DND-41 (cell line): ENCODE results near the gene JADE1.

ENCODE experiments used
- EZH2 ChIP-seq: IDR thresholded peaks from 3 replicates; pipeline ENCODE4 v1.6.1; 2012; ENCODE audit warnings: borderline replicate concordance, low read depth, mild to moderate bottlenecking, moderate library complexity, low read length, inconsistent platforms; ENCODE audit not compliant: severe bottlenecking
- TF ChIP-seq, protein P1 (sequence below): IDR thresholded peaks from 2 replicates; pipeline ENCODE4 v1.5.1; 2012; ENCODE audit warnings: borderline replicate concordance, low read length, moderate library complexity, mild to moderate bottlenecking; ENCODE audit not compliant: poor library complexity, severe bottlenecking; ENCODE audit errors: extremely low read depth

DNA sequence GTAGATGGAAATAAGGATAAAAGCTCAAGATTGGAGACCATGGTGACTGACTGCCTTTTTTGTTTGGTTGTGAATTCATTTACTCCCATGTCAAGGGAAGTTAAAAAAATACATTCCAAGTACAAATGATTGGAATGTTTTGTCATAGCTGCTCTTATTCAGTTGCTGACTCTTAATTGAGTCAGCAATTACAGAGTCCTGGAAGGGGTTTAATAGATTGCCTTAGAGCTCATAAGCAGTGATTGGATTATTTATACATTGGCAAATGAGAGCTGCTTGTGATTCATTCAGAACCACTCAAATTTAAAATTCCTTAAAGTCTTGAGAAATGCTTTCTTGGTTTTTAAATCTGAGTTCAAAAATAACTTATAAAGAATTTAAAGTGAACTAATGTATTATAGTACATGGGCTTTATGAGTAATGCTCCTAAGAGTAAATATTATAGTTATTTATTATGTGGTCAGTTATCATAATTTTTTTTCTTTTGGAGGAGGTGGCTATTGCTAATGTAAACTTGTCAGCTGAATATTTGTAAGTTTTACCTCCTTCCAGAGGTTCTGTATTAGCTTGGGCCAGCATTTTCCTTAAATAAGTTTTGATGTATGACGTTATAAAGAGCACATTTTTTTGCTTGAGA lies 13.6 kb downstream of the JADE1 start:
- TF ChIP-seq, protein P1, sequence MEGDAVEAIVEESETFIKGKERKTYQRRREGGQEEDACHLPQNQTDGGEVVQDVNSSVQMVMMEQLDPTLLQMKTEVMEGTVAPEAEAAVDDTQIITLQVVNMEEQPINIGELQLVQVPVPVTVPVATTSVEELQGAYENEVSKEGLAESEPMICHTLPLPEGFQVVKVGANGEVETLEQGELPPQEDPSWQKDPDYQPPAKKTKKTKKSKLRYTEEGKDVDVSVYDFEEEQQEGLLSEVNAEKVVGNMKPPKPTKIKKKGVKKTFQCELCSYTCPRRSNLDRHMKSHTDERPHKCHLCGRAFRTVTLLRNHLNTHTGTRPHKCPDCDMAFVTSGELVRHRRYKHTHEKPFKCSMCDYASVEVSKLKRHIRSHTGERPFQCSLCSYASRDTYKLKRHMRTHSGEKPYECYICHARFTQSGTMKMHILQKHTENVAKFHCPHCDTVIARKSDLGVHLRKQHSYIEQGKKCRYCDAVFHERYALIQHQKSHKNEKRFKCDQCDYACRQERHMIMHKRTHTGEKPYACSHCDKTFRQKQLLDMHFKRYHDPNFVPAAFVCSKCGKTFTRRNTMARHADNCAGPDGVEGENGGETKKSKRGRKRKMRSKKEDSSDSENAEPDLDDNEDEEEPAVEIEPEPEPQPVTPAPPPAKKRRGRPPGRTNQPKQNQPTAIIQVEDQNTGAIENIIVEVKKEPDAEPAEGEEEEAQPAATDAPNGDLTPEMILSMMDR = no peak
- TF ChIP-seq EZH2 = no peak
